Mesenchymal stem cell (in vitro differentiated cells and primary cell): ENCODE measurements around the gene LMNA.
A peak's percentile ranks its signal among the peaks of the same experiment; 100 is the strongest.

Experiments used
- DNase-seq: peaks from one replicate; pipeline ENCODE4 v3.0.0-alpha.2; 2013
- H2AFZ ChIP-seq: one replicate; pipeline ENCODE4 v1.6.1; 2013; ENCODE audit warnings: low read depth, mild to moderate bottlenecking, control low read depth, inconsistent platforms, low read length, moderate library complexity
- H2AK5ac ChIP-seq: 2 replicates; pipeline ENCODE4 v1.6.1; 2013; ENCODE audit warnings: low read length, moderate library complexity, mild to moderate bottlenecking, inconsistent platforms; ENCODE audit not compliant: severe bottlenecking
- H2BK120ac ChIP-seq: one replicate; pipeline ENCODE4 v1.6.1; 2013; ENCODE audit warnings: low read depth, mild to moderate bottlenecking, inconsistent platforms, low read length, moderate library complexity
- H2BK12ac ChIP-seq, 2 experiments: one replicate each; pipeline ENCODE4 v1.6.1; 2013; ENCODE audit warnings: inconsistent platforms in 2 of 2, low read length in 2 of 2, mild to moderate bottlenecking in 2 of 2, moderate library complexity in 2 of 2, control low read depth in 1 of 2
- H2BK15ac ChIP-seq: one replicate; pipeline ENCODE4 v1.6.1; 2013; ENCODE audit warnings: mild to moderate bottlenecking, low read depth, inconsistent platforms; ENCODE audit not compliant: poor library complexity, severe bottlenecking
- H2BK5ac ChIP-seq: 2 replicates; pipeline ENCODE4 v1.6.1; 2013; ENCODE audit warnings: low read depth, mild to moderate bottlenecking, low read length, control low read depth, inconsistent platforms; ENCODE audit not compliant: poor library complexity, severe bottlenecking
- H3K14ac ChIP-seq, 2 experiments: one replicate each; pipeline ENCODE4 v1.6.1; 2013; ENCODE audit warnings: inconsistent platforms in 2 of 2, low read length in 2 of 2, control low read depth in 1 of 2, mild to moderate bottlenecking in 1 of 2, moderate library complexity in 1 of 2
- H3K18ac ChIP-seq, 2 experiments: one replicate each; pipeline ENCODE4 v1.6.1; 2013; ENCODE audit warnings: inconsistent platforms in 2 of 2, low read length in 2 of 2, control low read depth in 1 of 2, low read depth in 1 of 2, mild to moderate bottlenecking in 1 of 2
- H3K23ac ChIP-seq, 2 experiments: one replicate each; pipeline ENCODE4 v1.6.1; 2013; ENCODE audit warnings: inconsistent platforms in 2 of 2, low read length in 2 of 2, mild to moderate bottlenecking in 2 of 2, moderate library complexity in 2 of 2, control low read depth in 1 of 2
- H3K27ac ChIP-seq: 2 replicates; pipeline ENCODE4 v1.5.1; 2013; ENCODE audit warnings: mild to moderate bottlenecking, moderate library complexity, low read length, control low read depth, inconsistent platforms; ENCODE audit not compliant: poor library complexity, severe bottlenecking
- H3K27me3 ChIP-seq, 2 experiments: 2 replicates each; pipeline versions ENCODE4 v1.6.1 to v1.7.0; 2013; ENCODE audit warnings: low read length in 2 of 2, mild to moderate bottlenecking in 2 of 2, moderate library complexity in 2 of 2, control low read depth in 1 of 2, inconsistent platforms in 1 of 2; ENCODE audit not compliant: control insufficient read depth in 1 of 2, insufficient read depth in 1 of 2
- H3K36me3 ChIP-seq, 2 experiments: 2 replicates each; pipeline versions ENCODE4 v1.6.1 to v1.7.0; 2013; ENCODE audit warnings: low read length in 2 of 2, control low read depth in 1 of 2, inconsistent platforms in 1 of 2, low read depth in 1 of 2, mild to moderate bottlenecking in 1 of 2; ENCODE audit not compliant: insufficient read depth in 2 of 2, control insufficient read depth in 1 of 2
- H3K4ac ChIP-seq, 2 experiments: one replicate each; pipeline ENCODE4 v1.6.1; 2013; ENCODE audit warnings: inconsistent platforms in 2 of 2, low read length in 2 of 2, mild to moderate bottlenecking in 2 of 2, moderate library complexity in 2 of 2, control low read depth in 1 of 2, low read depth in 1 of 2
- H3K4me1 ChIP-seq: 2 replicates; pipeline ENCODE4 v1.6.1; 2013; ENCODE audit warnings: low read depth, low read length, control low read depth; ENCODE audit not compliant: control insufficient read depth, insufficient read depth
- H3K4me2 ChIP-seq: 2 replicates; pipeline ENCODE4 v1.6.1; 2013; ENCODE audit warnings: low read length, mild to moderate bottlenecking, inconsistent platforms; ENCODE audit not compliant: poor library complexity, severe bottlenecking
- H3K4me3 ChIP-seq, 2 experiments: 2 replicates each; pipeline versions ENCODE4 v1.5.1 to v1.7.0; 2013; ENCODE audit warnings: low read length in 2 of 2, mild to moderate bottlenecking in 2 of 2, control low read depth in 1 of 2, low read depth in 1 of 2; ENCODE audit not compliant: insufficient read depth in 1 of 2
- H3K79me1 ChIP-seq: replicated peaks from 2 replicates; pipeline ENCODE4 v1.6.1; 2013; ENCODE audit warnings: mild to moderate bottlenecking, control low read depth, low read length, inconsistent platforms; ENCODE audit not compliant: poor library complexity, severe bottlenecking
- H3K9ac ChIP-seq: 2 replicates; pipeline ENCODE4 v1.7.0; 2013; ENCODE audit warnings: mild to moderate bottlenecking, low read length, moderate library complexity
- H3K9me3 ChIP-seq: 2 replicates; pipeline ENCODE4 v1.7.0; 2013; ENCODE audit warnings: mild to moderate bottlenecking, low read length; ENCODE audit not compliant: control insufficient read depth
- H4K8ac ChIP-seq: one replicate; pipeline ENCODE4 v1.6.1; 2013; ENCODE audit warnings: inconsistent platforms, mild to moderate bottlenecking, low read length, moderate library complexity
- H4K91ac ChIP-seq: one replicate; pipeline ENCODE4 v1.6.1; 2013; ENCODE audit warnings: mild to moderate bottlenecking, low read length, inconsistent platforms
- WGBS: methylation state at CpG from one replicate; pipeline ENCODE4 v1.1.7; 2013; ENCODE audit warnings: mixed read lengths; 5-methylcytosine and 5-hydroxymethylcytosine counted together

The LMNA gene

GRCh38 chr1:156091610-156092009, 22.9 kb upstream of the LMNA start:
- no peak overlapping the region for H2AK5ac ChIP-seq
- H3K18ac ChIP-seq = no peak overlapping the region
- H3K14ac ChIP-seq = no peak overlapping the region
- no peaks in the 10 kb centered on the region for H3K27me3 ChIP-seq
- peaks cover 0 to 19% of the 10 kb centered on the region in 2 experiments for H3K36me3 ChIP-seq
- H2AFZ ChIP-seq = no peak overlapping the region
- no peak overlapping the region for H3K23ac ChIP-seq
- H2BK120ac ChIP-seq = no peak overlapping the region
- no peak overlapping the region for H2BK15ac ChIP-seq
- H3K79me1 ChIP-seq = peaks cover 25% of the 10 kb centered on the region
- DNase-seq = no peak
- no peak overlapping the region for H4K8ac ChIP-seq
- H3K27ac ChIP-seq = no peak overlapping the region
- no peak overlapping the region for H3K9ac ChIP-seq
- WGBS = 82% methylated on average over 2 of the region's 2 CpGs
- H3K4me2 ChIP-seq = no peak overlapping the region
- no peak overlapping the region for H2BK12ac ChIP-seq
- H3K4me3 ChIP-seq = no peak overlapping the region
- H4K91ac ChIP-seq = no peak overlapping the region
- H3K4ac ChIP-seq = no peak overlapping the region
- H2BK5ac ChIP-seq = no peak overlapping the region
- peaks cover 9% of the 10 kb centered on the region for H3K4me1 ChIP-seq
- no peaks in the 10 kb centered on the region for H3K9me3 ChIP-seq

- Histone ChIP-seq H2BK12ac (peak overlapping the region; percentile 17 to 28), H3K4me1 (peaks cover 16% of the 10 kb centered on the region), H3K4me2 (no peak overlapping the region), H3K4ac (peak overlapping the region; percentile 20 to 34), H3K36me3 (peaks cover 0 to 12% of the 10 kb centered on the region in 2 experiments), H2BK5ac (no peak overlapping the region), H2BK15ac (no peak overlapping the region), H3K27me3 (no peaks in the 10 kb centered on the region), H3K23ac (no peak overlapping the region), H3K4me3 (no peak overlapping the region), H3K9me3 (no peaks in the 10 kb centered on the region), H4K91ac (peak overlapping the region; percentile 44), H3K14ac (no peak overlapping the region), H3K79me1 (peaks cover 12% of the 10 kb centered on the region), H3K27ac (no peak overlapping the region), H4K8ac (no peak overlapping the region), H2BK120ac (no peak overlapping the region), H2AK5ac (peak overlapping the region; percentile 28), H2AFZ (no peak overlapping the region), H3K9ac (peak overlapping the region; percentile 90), H3K18ac (peak overlapping the region; percentile 23 to 58)
- 88% methylated on average over 1 of the region's 3 CpGs for WGBS
- peak; percentile 77 for DNase-seq
Measured at GRCh38 chr1:156095906-156096508, 18.5 kb upstream of the LMNA start.

- H3K14ac ChIP-seq = peak overlapping the region in 1 of 2 experiments; percentile 5
- H3K9me3 ChIP-seq = no peaks in the 10 kb centered on the region
- H3K27ac ChIP-seq = no peak overlapping the region
- peaks cover 16% of the 10 kb centered on the region for H3K4me1 ChIP-seq
- WGBS = 15% methylated on average over 14 of the region's 14 CpGs
- H4K8ac ChIP-seq = peak overlapping the region; percentile 74
- peak overlapping the region; percentile 50 for H2BK15ac ChIP-seq
- H4K91ac ChIP-seq = peak overlapping the region; percentile 91
- no peak overlapping the region for H2BK5ac ChIP-seq
- H3K4me3 ChIP-seq = peak overlapping the region in 1 of 2 experiments; percentile 9
- no peak overlapping the region for H2AFZ ChIP-seq
- H3K23ac ChIP-seq = no peak overlapping the region
- peak overlapping the region; percentile 44 to 68 for H3K18ac ChIP-seq
- peak; percentile 92 for DNase-seq
- peak overlapping the region; percentile 42 to 77 for H3K4ac ChIP-seq
- peak overlapping the region; percentile 85 to 87 for H2BK12ac ChIP-seq
- peaks cover 0 to 9% of the 10 kb centered on the region in 2 experiments for H3K36me3 ChIP-seq
- peak overlapping the region; percentile 92 for H2BK120ac ChIP-seq
- H3K79me1 ChIP-seq = peaks cover 11% of the 10 kb centered on the region
- no peak overlapping the region for H3K4me2 ChIP-seq
- peak overlapping the region; percentile 90 for H3K9ac ChIP-seq
- H2AK5ac ChIP-seq = peak overlapping the region; percentile 57
- no peaks in the 10 kb centered on the region for H3K27me3 ChIP-seq
Measured at GRCh38 chr1:156096640-156097391, 17.7 kb upstream of the LMNA start.

GRCh38 chr1:156097499-156098178, 16.9 kb upstream of the LMNA start:
- H3K9me3 ChIP-seq = no peaks in the 10 kb centered on the region
- H3K4me3 ChIP-seq = no peak overlapping the region
- H3K36me3 ChIP-seq = peaks cover 0 to 9% of the 10 kb centered on the region in 2 experiments
- H2AK5ac ChIP-seq = peak overlapping the region; percentile 57
- WGBS = 98% methylated on average over 9 of the region's 9 CpGs
- peak overlapping the region; percentile 90 for H3K9ac ChIP-seq
- H2BK12ac ChIP-seq = peak overlapping the region; percentile 85 to 87
- H3K79me1 ChIP-seq = peaks cover 16% of the 10 kb centered on the region
- H3K14ac ChIP-seq = no peak overlapping the region
- H3K18ac ChIP-seq = peak overlapping the region; percentile 44 to 68
- H4K8ac ChIP-seq = peak overlapping the region; percentile 59
- peaks cover 19% of the 10 kb centered on the region for H3K4me1 ChIP-seq
- H2BK120ac ChIP-seq = peak overlapping the region; percentile 92
- peak overlapping the region; percentile 96 for H2BK15ac ChIP-seq
- peak overlapping the region; percentile 42 to 88 for H3K4ac ChIP-seq
- H3K27ac ChIP-seq = no peak overlapping the region
- peak overlapping the region; percentile 91 for H4K91ac ChIP-seq
- no peak for DNase-seq
- H3K27me3 ChIP-seq = no peaks in the 10 kb centered on the region
- no peak overlapping the region for H3K4me2 ChIP-seq
- H2BK5ac ChIP-seq = no peak overlapping the region
- no peak overlapping the region for H3K23ac ChIP-seq
- no peak overlapping the region for H2AFZ ChIP-seq
